ENCODE data around the gene MMP20.

DNA sequence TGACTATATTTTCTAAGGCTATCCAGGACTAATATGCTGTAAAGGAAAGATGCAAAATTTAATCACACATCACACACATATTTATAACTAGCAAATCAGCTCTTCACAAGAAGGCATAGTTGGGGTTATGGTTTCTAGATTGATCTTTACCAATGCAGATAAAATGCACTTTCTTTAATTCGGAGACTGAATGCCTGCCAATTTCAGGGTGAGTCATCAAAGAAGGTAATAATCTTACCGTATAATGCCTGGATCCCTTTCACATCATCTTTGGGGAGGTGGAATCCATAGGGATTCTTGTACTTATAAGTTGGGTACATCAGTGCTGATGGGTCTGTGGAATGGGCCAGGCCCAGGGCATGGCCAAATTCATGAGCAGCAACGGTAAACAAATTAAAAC lies 16.4 kb downstream of the MMP20 start:
- TF ChIP-seq, protein P1, sequence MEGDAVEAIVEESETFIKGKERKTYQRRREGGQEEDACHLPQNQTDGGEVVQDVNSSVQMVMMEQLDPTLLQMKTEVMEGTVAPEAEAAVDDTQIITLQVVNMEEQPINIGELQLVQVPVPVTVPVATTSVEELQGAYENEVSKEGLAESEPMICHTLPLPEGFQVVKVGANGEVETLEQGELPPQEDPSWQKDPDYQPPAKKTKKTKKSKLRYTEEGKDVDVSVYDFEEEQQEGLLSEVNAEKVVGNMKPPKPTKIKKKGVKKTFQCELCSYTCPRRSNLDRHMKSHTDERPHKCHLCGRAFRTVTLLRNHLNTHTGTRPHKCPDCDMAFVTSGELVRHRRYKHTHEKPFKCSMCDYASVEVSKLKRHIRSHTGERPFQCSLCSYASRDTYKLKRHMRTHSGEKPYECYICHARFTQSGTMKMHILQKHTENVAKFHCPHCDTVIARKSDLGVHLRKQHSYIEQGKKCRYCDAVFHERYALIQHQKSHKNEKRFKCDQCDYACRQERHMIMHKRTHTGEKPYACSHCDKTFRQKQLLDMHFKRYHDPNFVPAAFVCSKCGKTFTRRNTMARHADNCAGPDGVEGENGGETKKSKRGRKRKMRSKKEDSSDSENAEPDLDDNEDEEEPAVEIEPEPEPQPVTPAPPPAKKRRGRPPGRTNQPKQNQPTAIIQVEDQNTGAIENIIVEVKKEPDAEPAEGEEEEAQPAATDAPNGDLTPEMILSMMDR (conservative IDR thresholded peaks at IDR 0.05; ENCODE audit: low read depth, low read length): no peak
- no peak for TF ChIP-seq EZH2 (IDR thresholded peaks at IDR 0.05; ENCODE audit: borderline replicate concordance, low read depth, low read length, poor library complexity, severe bottlenecking)
